H9 (cell line): ENCODE measurements around the gene FTHL17. TPM values are rescaled to one million over a fixed set of nuclear protein-coding genes. Genes with fewer than 3 reads are reported as not detected.

Experiments used
- DNase-seq: peaks from one replicate; pipeline ENCODE4 v3.0.0-alpha.2; 2017
- H2AFZ ChIP-seq: one replicate; pipeline ENCODE4 v1.6.1; 2013; ENCODE audit warnings: mild to moderate bottlenecking, low read length, control low read depth, moderate library complexity
- H2AK5ac ChIP-seq: 2 replicates; pipeline ENCODE4 v1.6.1; 2013; ENCODE audit warnings: low read length, control low read depth, mixed read lengths; ENCODE audit not compliant: insufficient read length
- H2BK120ac ChIP-seq: one replicate; pipeline ENCODE4 v1.6.1; 2013; ENCODE audit warnings: low read depth, mild to moderate bottlenecking, low read length, control low read depth, inconsistent platforms; ENCODE audit not compliant: poor library complexity, severe bottlenecking
- H2BK12ac ChIP-seq: 2 replicates; pipeline ENCODE4 v1.6.1; 2013; ENCODE audit warnings: low read length, control low read depth, mixed read lengths, low read depth; ENCODE audit not compliant: insufficient read length
- H2BK15ac ChIP-seq: 2 replicates; pipeline ENCODE4 v1.6.1; 2013; ENCODE audit warnings: low read depth, low read length, control low read depth
- H2BK20ac ChIP-seq: one replicate; pipeline ENCODE4 v1.6.1; 2013; ENCODE audit warnings: low read depth, mild to moderate bottlenecking, low read length, control low read depth, inconsistent platforms; ENCODE audit not compliant: poor library complexity, severe bottlenecking
- H2BK5ac ChIP-seq: 2 replicates; pipeline ENCODE4 v1.6.1; 2013; ENCODE audit warnings: low read length, control low read depth, mixed read lengths; ENCODE audit not compliant: insufficient read length
- H3K14ac ChIP-seq: 2 replicates; pipeline ENCODE4 v1.6.1; 2013; ENCODE audit warnings: low read length, control low read depth; ENCODE audit not compliant: insufficient read depth
- H3K18ac ChIP-seq: 2 replicates; pipeline ENCODE4 v1.6.1; 2013; ENCODE audit warnings: low read depth, mild to moderate bottlenecking, mixed read lengths, low read length, control low read depth; ENCODE audit not compliant: insufficient read length
- H3K23ac ChIP-seq: 2 replicates; pipeline ENCODE4 v1.6.1; 2013; ENCODE audit warnings: low read length, control low read depth, mixed read lengths, low read depth; ENCODE audit not compliant: insufficient read length
- H3K23me2 ChIP-seq: 2 replicates; pipeline ENCODE4 v1.6.1; 2013; ENCODE audit warnings: low read depth, mild to moderate bottlenecking, mixed read lengths, low read length, control low read depth; ENCODE audit not compliant: insufficient read length, poor library complexity, severe bottlenecking
- H3K27ac ChIP-seq: 2 replicates; pipeline ENCODE4 v1.5.1; 2013; ENCODE audit warnings: low read length, control low read depth, mixed read lengths, low read depth; ENCODE audit not compliant: insufficient read length
- H3K27me3 ChIP-seq: 2 replicates; pipeline ENCODE4 v1.6.1; 2013; ENCODE audit warnings: low read length, control low read depth, inconsistent platforms; ENCODE audit not compliant: insufficient read depth
- H3K4ac ChIP-seq: 2 replicates; pipeline ENCODE4 v1.6.1; 2013; ENCODE audit warnings: low read depth, mild to moderate bottlenecking, control low read depth, inconsistent platforms, low read length, moderate library complexity
- H3K4me1 ChIP-seq: 2 replicates; pipeline ENCODE4 v1.6.1; 2013; ENCODE audit warnings: low read length, control low read depth, inconsistent platforms; ENCODE audit not compliant: insufficient read depth
- H3K4me2 ChIP-seq: 2 replicates; pipeline ENCODE4 v1.6.1; 2013; ENCODE audit warnings: low read length, control low read depth, mixed read lengths; ENCODE audit not compliant: insufficient read length, insufficient read depth
- H3K56ac ChIP-seq: 2 replicates; pipeline ENCODE4 v1.6.1; 2013; ENCODE audit warnings: low read depth, mild to moderate bottlenecking, mixed read lengths, low read length, control low read depth; ENCODE audit not compliant: insufficient read length
- H3K79me1 ChIP-seq: 2 replicates; pipeline ENCODE4 v1.6.1; 2013; ENCODE audit warnings: low read depth, mild to moderate bottlenecking, moderate library complexity, low read length, control low read depth, inconsistent platforms; ENCODE audit not compliant: insufficient read depth, poor library complexity, severe bottlenecking
- H3K79me2 ChIP-seq: 2 replicates; pipeline ENCODE4 v1.6.1; 2013; ENCODE audit warnings: low read length, control low read depth, inconsistent platforms; ENCODE audit not compliant: insufficient read depth
- H3K9ac ChIP-seq: 2 replicates; pipeline ENCODE4 v1.6.1; 2013; ENCODE audit warnings: low read length, control low read depth, mixed read lengths; ENCODE audit not compliant: insufficient read length; ENCODE audit errors: extremely low read depth
- H3K9me3 ChIP-seq: one replicate; pipeline ENCODE4 v1.6.1; 2013; ENCODE audit warnings: low read depth, low read length, inconsistent platforms; ENCODE audit not compliant: control insufficient read depth
- H3T11ph ChIP-seq: one replicate; pipeline ENCODE4 v1.6.1; 2013; ENCODE audit warnings: mild to moderate bottlenecking, low read length, control low read depth, inconsistent platforms
- H4K20me1 ChIP-seq: one replicate; pipeline ENCODE4 v1.6.1; 2013; ENCODE audit not compliant: control insufficient read depth, insufficient read length, insufficient read depth
- H4K5ac ChIP-seq: 2 replicates; pipeline ENCODE4 v1.6.1; 2013; ENCODE audit warnings: low read depth, mild to moderate bottlenecking, mixed read lengths, low read length, control low read depth; ENCODE audit not compliant: insufficient read length
- H4K8ac ChIP-seq: replicated peaks from 2 replicates; pipeline ENCODE4 v1.6.1; 2013; ENCODE audit warnings: low read length, control low read depth, mixed read lengths, low read depth; ENCODE audit not compliant: insufficient read length
- H4K91ac ChIP-seq: 2 replicates; pipeline ENCODE4 v1.6.1; 2013; ENCODE audit warnings: low read depth, mild to moderate bottlenecking, moderate library complexity, mixed read lengths, low read length, control low read depth; ENCODE audit not compliant: insufficient read length
- H3K27ac Mint-ChIP-seq, 3 experiments: 2 replicates in 2 of 3; 3 replicates in 1 of 3; pipeline ENCODE4 v1.8.0; 2020 to 2021; ENCODE audit warnings: mixed read lengths in 3 of 3, mild to moderate bottlenecking in 1 of 3, moderate library complexity in 1 of 3
- H3K27me3 Mint-ChIP-seq: 2 replicates; pipeline ENCODE4 v1.8.0; 2021; ENCODE audit warnings: low read depth, mild to moderate bottlenecking, moderate library complexity, mixed read lengths
- H3K36me3 Mint-ChIP-seq, 3 experiments: 2 replicates in 2 of 3; 3 replicates in 1 of 3; pipeline ENCODE4 v1.8.0; 2020 to 2021; ENCODE audit warnings: low read depth in 3 of 3, mixed read lengths in 3 of 3; ENCODE audit not compliant: insufficient read depth in 1 of 3
- H3K4me1 Mint-ChIP-seq, 2 experiments: 2 replicates each; pipeline ENCODE4 v1.8.0; 2020; ENCODE audit warnings: mixed read lengths in 2 of 2
- H3K4me3 Mint-ChIP-seq, 2 experiments: 2 replicates in 1 of 2; 3 replicates in 1 of 2; pipeline ENCODE4 v1.8.0; 2020 to 2021; ENCODE audit warnings: mild to moderate bottlenecking in 2 of 2, mixed read lengths in 2 of 2, moderate library complexity in 1 of 2
- H3K9me3 Mint-ChIP-seq, 2 experiments: 2 replicates in 1 of 2; 3 replicates in 1 of 2; pipeline ENCODE4 v1.8.0; 2020; ENCODE audit warnings: mild to moderate bottlenecking in 2 of 2, mixed read lengths in 2 of 2, moderate library complexity in 1 of 2
- WGBS: extraction: QIAGEN DNeasy Blood & Tissue Kit; methylation state at CpG from one replicate; pipeline ENCODE4 v1.1.7; 2013; ENCODE audit warnings: missing lambda C conversion rate, low lambda C conversion rate, mixed read lengths; ENCODE audit not compliant: insufficient read length; ENCODE audit errors: extremely low coverage; 5-methylcytosine and 5-hydroxymethylcytosine counted together
- total RNA-seq: library from RNA; stranded (reverse); gene quantifications from 2 replicates; pipeline ENCODE4 v1.2.1, GENCODE V29; 2021
- TF ChIP-seq, protein P1 (sequence below): fragments of 200-600 bp; sonication (generic); conservative IDR thresholded peaks from 3 replicates; pipeline ENCODE4 v1.8.0; 2021; ENCODE audit warnings: antibody characterized with exemption, mild to moderate bottlenecking

FTHL17 gene
- total RNA-seq, 1 experiment from 2014 or later: not detected

DNA sequence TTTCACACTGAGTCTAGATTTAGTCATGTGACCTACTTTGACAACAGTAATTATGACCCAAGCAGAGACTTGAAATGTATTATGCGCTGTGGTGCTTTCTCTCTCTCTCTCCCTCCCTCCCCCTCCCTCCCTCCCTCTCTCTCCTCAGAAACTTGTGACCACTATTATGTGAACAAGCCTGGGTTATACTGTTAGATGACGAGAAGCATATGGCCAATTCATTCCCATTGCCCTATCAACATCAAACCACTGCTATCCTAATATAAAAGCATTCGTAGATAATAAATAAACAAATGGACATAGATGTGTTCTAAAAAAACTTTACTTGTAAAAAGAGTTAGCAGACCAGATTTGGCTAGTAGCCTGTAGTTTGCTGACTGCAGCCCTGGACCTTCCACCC, 18.2 kb downstream of the FTHL17 start:
- no peak overlapping the region for H3K9ac ChIP-seq
- H4K8ac ChIP-seq: no peak overlapping the region
- Mint-ChIP-seq H3K9me3 (peaks cover 46 to 47% of the 10 kb centered on the region in 2 experiments), H3K27ac (no peak overlapping the region), H3K4me3 (no peak overlapping the region), H3K4me1 (no peaks in the 10 kb centered on the region), H3K27me3 (no peaks in the 10 kb centered on the region), H3K36me3 (no peaks in the 10 kb centered on the region)
- H2AFZ ChIP-seq: no peak overlapping the region
- H3K4me1 ChIP-seq: no peaks in the 10 kb centered on the region
- no CpG with 5 or more reads among the region's 3 CpGs for WGBS
- no peak overlapping the region for H3K27ac ChIP-seq
- H3K79me1 ChIP-seq: no peaks in the 10 kb centered on the region
- H4K5ac ChIP-seq: no peak overlapping the region
- H3K23ac ChIP-seq: no peak overlapping the region
- H3K14ac ChIP-seq: no peak overlapping the region
- no peak overlapping the region for H2BK20ac ChIP-seq
- no peak overlapping the region for H3K4ac ChIP-seq
- no peaks in the 10 kb centered on the region for H3K79me2 ChIP-seq
- no peaks in the 10 kb centered on the region for H3K9me3 ChIP-seq
- no peak overlapping the region for H2BK5ac ChIP-seq
- H2BK15ac ChIP-seq: no peak overlapping the region
- H3K4me2 ChIP-seq: no peak overlapping the region
- no peak for DNase-seq
- no peak overlapping the region for H3K56ac ChIP-seq
- no peaks in the 10 kb centered on the region for H4K20me1 ChIP-seq
- no peaks in the 10 kb centered on the region for H3K23me2 ChIP-seq
- H3T11ph ChIP-seq: no peak overlapping the region
- H4K91ac ChIP-seq: no peak overlapping the region
- H3K18ac ChIP-seq: no peak overlapping the region
- no peak overlapping the region for H2BK120ac ChIP-seq
- no peaks in the 10 kb centered on the region for H3K27me3 ChIP-seq
- TF ChIP-seq, protein P1, sequence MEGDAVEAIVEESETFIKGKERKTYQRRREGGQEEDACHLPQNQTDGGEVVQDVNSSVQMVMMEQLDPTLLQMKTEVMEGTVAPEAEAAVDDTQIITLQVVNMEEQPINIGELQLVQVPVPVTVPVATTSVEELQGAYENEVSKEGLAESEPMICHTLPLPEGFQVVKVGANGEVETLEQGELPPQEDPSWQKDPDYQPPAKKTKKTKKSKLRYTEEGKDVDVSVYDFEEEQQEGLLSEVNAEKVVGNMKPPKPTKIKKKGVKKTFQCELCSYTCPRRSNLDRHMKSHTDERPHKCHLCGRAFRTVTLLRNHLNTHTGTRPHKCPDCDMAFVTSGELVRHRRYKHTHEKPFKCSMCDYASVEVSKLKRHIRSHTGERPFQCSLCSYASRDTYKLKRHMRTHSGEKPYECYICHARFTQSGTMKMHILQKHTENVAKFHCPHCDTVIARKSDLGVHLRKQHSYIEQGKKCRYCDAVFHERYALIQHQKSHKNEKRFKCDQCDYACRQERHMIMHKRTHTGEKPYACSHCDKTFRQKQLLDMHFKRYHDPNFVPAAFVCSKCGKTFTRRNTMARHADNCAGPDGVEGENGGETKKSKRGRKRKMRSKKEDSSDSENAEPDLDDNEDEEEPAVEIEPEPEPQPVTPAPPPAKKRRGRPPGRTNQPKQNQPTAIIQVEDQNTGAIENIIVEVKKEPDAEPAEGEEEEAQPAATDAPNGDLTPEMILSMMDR: no peak
- no peak overlapping the region for H2AK5ac ChIP-seq
- no peak overlapping the region for H2BK12ac ChIP-seq
